Keratinocyte (primary cell): Measurements from ENCODE around the gene ALCAM. TPM values are rescaled to one million over a fixed set of nuclear protein-coding genes. Genes with fewer than 3 reads are reported as not detected.

ENCODE experiments used
- DNase-seq: peaks from one replicate; pipeline ENCODE4 v3.0.0-alpha.2; 2011; ENCODE audit warnings: low read depth, missing footprints, low spot score
- FAIRE-seq: peaks from 2 replicates; lab custom pipeline; 2011; peaks lifted over from hg19 to GRCh38; lab: Jason Lieb, UNC
- H2AFZ ChIP-seq: 2 replicates; pipeline ENCODE4 v1.6.0; 2012; ENCODE audit warnings: low read length, control low read depth, inconsistent platforms; ENCODE audit not compliant: control insufficient read depth
- H3K27ac ChIP-seq: 2 replicates; pipeline ENCODE4 v1.5.1; 2011; ENCODE audit warnings: low read length; ENCODE audit not compliant: control insufficient read depth, insufficient read depth
- H3K27me3 ChIP-seq: 3 replicates; pipeline ENCODE4 v1.6.0; 2011; ENCODE audit warnings: low read length; ENCODE audit not compliant: control insufficient read depth, insufficient read depth; ENCODE audit errors: extremely low read depth
- H3K36me3 ChIP-seq, 2 experiments: 2 replicates in 1 of 2; 3 replicates in 1 of 2; pipeline ENCODE4 v1.5.1; 2011; ENCODE audit warnings: low read length in 2 of 2, mild to moderate bottlenecking in 1 of 2; ENCODE audit not compliant: control insufficient read depth in 2 of 2, insufficient read depth in 2 of 2; ENCODE audit errors: extremely low read depth in 1 of 2
- H3K4me1 ChIP-seq: 3 replicates; pipeline ENCODE4 v1.5.1; 2011; ENCODE audit warnings: low read length; ENCODE audit not compliant: control insufficient read depth, insufficient read depth; ENCODE audit errors: extremely low read depth
- H3K4me2 ChIP-seq: 3 replicates; pipeline ENCODE4 v1.6.0; 2011; ENCODE audit warnings: low read depth, low read length; ENCODE audit not compliant: control insufficient read depth, insufficient read depth; ENCODE audit errors: extremely low read depth
- H3K4me3 ChIP-seq, 3 experiments: fragments of 200-600 bp in 1 of 3; sonication (generic) in 1 of 3; 2 replicates in 2 of 3; 3 replicates in 1 of 3; pipeline ENCODE4 v1.5.1; 2011 to 2016; ENCODE audit warnings: low read length in 3 of 3, mild to moderate bottlenecking in 3 of 3, control low read depth in 2 of 3, inconsistent platforms in 1 of 3, low read depth in 1 of 3, mixed read lengths in 1 of 3, mixed run types in 1 of 3, moderate library complexity in 1 of 3; ENCODE audit not compliant: control insufficient read depth in 2 of 3, insufficient read depth in 2 of 3; ENCODE audit errors: extremely low read depth in 1 of 3
- H3K79me2 ChIP-seq: 2 replicates; pipeline ENCODE4 v1.6.0; 2012; ENCODE audit warnings: low read length; ENCODE audit not compliant: control insufficient read depth, insufficient read depth
- H3K9ac ChIP-seq: 3 replicates; pipeline ENCODE4 v1.6.0; 2011; ENCODE audit warnings: low read length; ENCODE audit not compliant: control insufficient read depth, insufficient read depth; ENCODE audit errors: extremely low read depth
- H3K9me1 ChIP-seq: 3 replicates; pipeline ENCODE4 v1.6.0; 2011; ENCODE audit warnings: low read length; ENCODE audit not compliant: control insufficient read depth, insufficient read depth; ENCODE audit errors: extremely low read depth
- H3K9me3 ChIP-seq: 2 replicates; pipeline ENCODE4 v1.5.1; 2012; ENCODE audit warnings: low read depth, low read length; ENCODE audit not compliant: control insufficient read depth
- H4K20me1 ChIP-seq: 3 replicates; pipeline ENCODE4 v1.6.0; 2011; ENCODE audit warnings: low read length; ENCODE audit not compliant: control insufficient read depth, insufficient read depth; ENCODE audit errors: extremely low read depth
- EZH2 ChIP-seq: IDR thresholded peaks from one replicate; pipeline ENCODE4 v1.6.1; 2012; ENCODE audit warnings: inconsistent platforms, mild to moderate bottlenecking, low read length, moderate library complexity
- dilution Hi-C: fragments of 300-500 bp; cut with MboI; formaldehyde crosslinking; loops from one replicate; pipeline ENCODE4 v1.7.0; 2020; ENCODE audit warnings: low sequenced_read_pairs; ENCODE audit not compliant: extremely low pct_ligation_motif_present
- polyA plus RNA-seq, 5 experiments: library from polyadenylated mRNA; depleted of rRNA in 3 of 5; stranded (reverse) in 3 of 5; stranded (forward) in 1 of 5; unstranded in 1 of 5; fragments of >200 nt; gene quantifications; 1 replicate in 1 of 5; 2 replicates in 3 of 5; 3 replicates in 1 of 5; pipeline versions ENCODE4 v1.2.1 to v1.2.3, GENCODE V29; 2011 to 2012; ENCODE audit warnings: missing spikeins in 2 of 5, low read depth in 1 of 5, low replicate concordance in 1 of 5
- TF ChIP-seq, protein P1 (sequence below), 3 experiments: IDR thresholded peaks in 1 of 3; conservative IDR thresholded peaks in 1 of 3; optimal IDR thresholded peaks in 1 of 3; 2 replicates in 2 of 3; 3 replicates in 1 of 3; pipeline versions ENCODE3 to v1.5.1; 2011; ENCODE audit warnings: low read length in 3 of 3, mild to moderate bottlenecking in 3 of 3, moderate library complexity in 2 of 3, control low read depth in 1 of 3, inconsistent platforms in 1 of 3; ENCODE audit not compliant: insufficient read depth in 2 of 3; ENCODE audit errors: extremely low read depth in 1 of 3

Gene ALCAM
- polyA plus RNA-seq, 1 donor (not counting 4 experiments of a cell fraction or from before 2014, with no cell fraction given): 71.3 TPM

DNA sequence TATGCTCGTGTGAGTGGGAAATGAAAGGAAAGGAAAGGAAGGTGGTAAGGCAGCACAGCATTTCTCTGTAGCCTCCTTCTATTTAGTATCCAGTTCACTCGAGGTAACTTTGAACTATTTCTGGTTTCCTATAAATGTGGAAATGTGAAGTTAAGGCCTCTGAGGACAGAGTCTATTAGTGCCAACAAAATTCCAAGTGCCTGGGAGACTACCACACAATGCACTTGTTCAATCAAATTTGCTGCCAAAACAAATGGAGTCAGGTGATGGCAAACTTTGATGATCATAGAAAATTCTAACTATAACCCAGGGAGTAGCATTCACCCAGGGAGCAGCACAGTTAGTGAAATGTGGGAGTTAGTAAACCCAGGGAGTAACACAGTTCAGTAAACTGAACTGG is 155.1 kb downstream of the ALCAM start:
- Histone ChIP-seq H3K4me2 (no peak overlapping the region), H3K27me3 (no peaks in the 10 kb centered on the region), H3K4me1 (peaks cover 2% of the 10 kb centered on the region), H2AFZ (no peak overlapping the region), H3K36me3 (peaks cover 3 to 4% of the 10 kb centered on the region in 2 experiments), H3K79me2 (peaks cover 7% of the 10 kb centered on the region), H4K20me1 (no peaks in the 10 kb centered on the region), H3K9me1 (no peaks in the 10 kb centered on the region), H3K9ac (no peak overlapping the region), H3K27ac (no peak overlapping the region), H3K4me3 (no peak overlapping the region), H3K9me3 (no peaks in the 10 kb centered on the region)
- dilution Hi-C loops: no loop called here
- TF ChIP-seq, protein P1, sequence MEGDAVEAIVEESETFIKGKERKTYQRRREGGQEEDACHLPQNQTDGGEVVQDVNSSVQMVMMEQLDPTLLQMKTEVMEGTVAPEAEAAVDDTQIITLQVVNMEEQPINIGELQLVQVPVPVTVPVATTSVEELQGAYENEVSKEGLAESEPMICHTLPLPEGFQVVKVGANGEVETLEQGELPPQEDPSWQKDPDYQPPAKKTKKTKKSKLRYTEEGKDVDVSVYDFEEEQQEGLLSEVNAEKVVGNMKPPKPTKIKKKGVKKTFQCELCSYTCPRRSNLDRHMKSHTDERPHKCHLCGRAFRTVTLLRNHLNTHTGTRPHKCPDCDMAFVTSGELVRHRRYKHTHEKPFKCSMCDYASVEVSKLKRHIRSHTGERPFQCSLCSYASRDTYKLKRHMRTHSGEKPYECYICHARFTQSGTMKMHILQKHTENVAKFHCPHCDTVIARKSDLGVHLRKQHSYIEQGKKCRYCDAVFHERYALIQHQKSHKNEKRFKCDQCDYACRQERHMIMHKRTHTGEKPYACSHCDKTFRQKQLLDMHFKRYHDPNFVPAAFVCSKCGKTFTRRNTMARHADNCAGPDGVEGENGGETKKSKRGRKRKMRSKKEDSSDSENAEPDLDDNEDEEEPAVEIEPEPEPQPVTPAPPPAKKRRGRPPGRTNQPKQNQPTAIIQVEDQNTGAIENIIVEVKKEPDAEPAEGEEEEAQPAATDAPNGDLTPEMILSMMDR (optimal IDR thresholded peaks at IDR 0.05 in 1 of 3, IDR thresholded peaks at IDR 0.05 in 1 of 3, conservative IDR thresholded peaks at IDR 0.05 in 1 of 3; ENCODE audit: extremely low read depth in 1 of 3, insufficient read depth in 2 of 3, low read length in 3 of 3): no peak
- no peak for TF ChIP-seq EZH2
- FAIRE-seq: no peak
- no peak for DNase-seq

DNA sequence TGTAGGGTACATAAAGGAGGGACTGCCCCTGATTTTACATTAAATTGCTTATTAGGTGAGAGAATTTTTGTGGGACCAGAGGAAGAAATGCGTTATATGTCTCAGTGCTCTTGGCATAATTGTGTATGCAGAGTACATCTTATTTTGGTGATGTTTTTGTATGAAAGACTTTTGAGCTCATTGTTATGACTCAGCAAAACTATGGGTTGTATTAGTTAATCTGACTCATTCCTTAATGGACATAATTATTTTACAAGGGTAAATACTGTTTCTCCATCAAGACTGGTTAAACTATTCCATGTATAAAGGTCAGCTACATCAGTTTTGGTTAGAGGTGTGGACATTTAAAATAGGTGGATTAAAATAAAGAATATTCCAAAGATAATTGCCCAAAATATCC is 156.8 kb downstream of the ALCAM start:
- peaks cover 3 to 4% of the 10 kb centered on the region in 2 experiments for H3K36me3 ChIP-seq
- TF ChIP-seq, protein P1 (optimal IDR thresholded peaks at IDR 0.05 in 1 of 3, IDR thresholded peaks at IDR 0.05 in 1 of 3, conservative IDR thresholded peaks at IDR 0.05 in 1 of 3; ENCODE audit: extremely low read depth in 1 of 3, insufficient read depth in 2 of 3, low read length in 3 of 3): no peak
- no peak for TF ChIP-seq EZH2
- no peak for FAIRE-seq
- peaks cover 4% of the 10 kb centered on the region for H3K79me2 ChIP-seq
- no peak overlapping the region for H3K4me3 ChIP-seq
- H3K27ac ChIP-seq: no peak overlapping the region
- H3K4me2 ChIP-seq: no peak overlapping the region
- no peaks in the 10 kb centered on the region for H3K27me3 ChIP-seq
- no peaks in the 10 kb centered on the region for H4K20me1 ChIP-seq
- H3K9ac ChIP-seq: no peak overlapping the region
- dilution Hi-C loops: no loop called here
- DNase-seq: no peak
- H3K9me3 ChIP-seq: no peaks in the 10 kb centered on the region
- peaks cover 15% of the 10 kb centered on the region for H3K4me1 ChIP-seq
- no peaks in the 10 kb centered on the region for H3K9me1 ChIP-seq
- H2AFZ ChIP-seq: no peak overlapping the region
